ENCODE measurements around the gene MEG3.

MEG3 gene

GRCh38 chr14:100864960-100865681, 39.2 kb downstream of the MEG3 start:
- DNase-seq (ENCODE audit: low spot score): no peak

GRCh38 chr14:100865682-100866591, 40.0 kb downstream of the MEG3 start:
- no peak for DNase-seq (ENCODE audit: low spot score)

- no peak for DNase-seq (ENCODE audit: low spot score)
Measured at GRCh38 chr14:100866666-100867630, 41.0 kb downstream of the MEG3 start.

GRCh38 chr14:100867631-100868315, 41.9 kb downstream of the MEG3 start:
- no peak for DNase-seq (ENCODE audit: low spot score)

DNA sequence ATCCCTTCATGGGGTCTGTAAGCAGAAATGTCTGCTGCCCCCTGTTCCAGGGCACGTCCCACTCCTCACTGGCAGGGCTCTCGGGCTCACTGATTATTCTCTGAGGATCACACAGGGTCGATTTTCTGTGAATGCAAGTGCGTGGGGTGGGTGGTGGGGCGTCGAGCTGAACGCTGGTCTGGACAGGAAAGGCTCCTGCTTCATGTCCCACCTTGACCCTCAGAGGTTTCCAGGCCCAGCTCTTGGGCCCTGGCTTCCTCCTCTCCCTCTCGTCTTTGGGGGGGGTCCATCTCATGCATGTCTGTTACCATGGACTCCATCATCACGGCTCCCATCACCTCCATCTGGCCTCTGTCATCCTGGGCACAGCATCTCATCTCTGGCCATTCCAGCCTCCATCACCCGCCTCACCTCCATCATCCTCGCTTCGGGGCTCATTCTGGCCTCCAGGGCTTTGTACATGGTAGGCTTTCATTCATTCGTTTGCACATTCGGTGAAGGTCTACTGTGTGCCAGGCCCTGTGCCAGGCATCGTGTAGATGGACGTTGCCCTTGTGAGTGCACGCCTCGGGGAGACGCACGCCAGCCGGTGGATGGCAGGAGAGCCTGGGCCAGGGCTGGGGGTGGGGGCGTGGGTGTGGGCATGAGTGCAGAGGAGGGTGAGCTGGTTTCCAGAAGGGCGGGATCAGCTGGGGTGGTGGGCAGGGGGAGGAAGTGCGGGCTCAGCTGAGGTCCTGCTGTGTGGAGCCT, 42.9 kb downstream of the MEG3 start:
- no peak for DNase-seq (ENCODE audit: low spot score)

DNA sequence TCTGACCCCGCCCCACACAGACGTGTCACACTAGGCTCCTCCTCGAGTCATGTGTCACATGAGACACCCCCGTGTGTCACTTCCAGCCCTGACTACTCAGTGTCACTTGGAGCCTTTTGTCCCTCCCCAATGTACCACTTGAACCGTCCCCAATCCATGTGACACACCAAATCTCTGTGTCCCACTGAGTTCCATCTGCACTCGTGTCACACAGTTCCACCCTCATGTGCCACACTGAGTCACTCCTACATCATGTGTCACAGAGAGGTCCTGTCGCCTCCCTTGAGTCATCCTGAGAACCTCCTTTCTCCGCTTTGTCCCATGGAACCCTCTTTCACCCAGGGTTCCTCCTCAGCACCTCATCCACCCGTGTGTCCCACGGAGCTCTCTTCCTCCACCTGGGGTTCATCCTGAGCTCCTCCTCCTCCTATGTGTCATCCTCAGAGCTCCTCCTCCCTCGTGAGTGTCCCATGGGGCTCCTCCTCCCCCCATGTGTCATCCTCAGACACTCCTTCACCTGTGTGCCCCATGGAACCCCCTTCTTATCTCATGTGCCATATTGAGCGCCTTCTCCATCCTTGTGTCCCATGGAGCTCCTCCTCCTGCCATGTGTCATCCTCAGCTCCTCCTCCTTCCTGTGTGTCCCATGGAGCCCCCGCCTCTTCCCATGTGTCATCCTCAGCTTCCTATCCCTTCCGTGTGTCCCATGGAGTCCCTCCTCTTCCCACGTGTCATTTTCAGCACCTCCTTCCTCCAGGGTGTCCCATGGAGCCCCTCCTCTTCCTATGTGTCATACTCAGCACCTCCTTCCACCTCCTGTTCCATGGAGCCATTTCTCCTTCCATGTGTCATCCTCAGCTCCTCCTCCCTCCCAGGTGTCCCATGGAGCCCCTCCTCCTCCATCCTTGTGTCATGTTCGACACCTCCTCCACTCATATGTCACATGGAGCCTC, 45.6 kb downstream of the MEG3 start:
- DNase-seq (ENCODE audit: low spot score): no peak

GRCh38 chr14:100872259-100873095, 46.6 kb downstream of the MEG3 start:
- no peak for DNase-seq (ENCODE audit: low spot score)

- no peak for DNase-seq (ENCODE audit: low spot score)
Measured at GRCh38 chr14:100873096-100873482, 47.2 kb downstream of the MEG3 start.

DNA sequence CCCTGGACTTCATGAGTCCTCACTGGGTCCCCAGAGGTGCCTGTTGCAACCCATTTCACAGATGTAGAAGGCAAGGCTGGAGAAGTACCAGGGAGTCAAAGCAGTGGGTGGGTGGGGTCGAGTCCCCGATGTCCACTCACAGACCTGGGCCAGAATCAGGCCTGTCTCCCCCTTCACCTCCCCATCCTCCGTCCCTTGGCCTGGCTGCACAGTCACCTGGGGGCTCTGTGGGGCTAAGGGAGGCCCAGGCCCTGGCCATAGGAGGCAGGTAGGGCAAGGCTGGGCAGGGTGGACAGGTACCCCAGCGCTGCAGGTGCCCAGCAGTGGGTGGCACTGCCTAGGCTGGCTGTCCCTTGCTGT, 48.1 kb downstream of the MEG3 start:
- no peak for DNase-seq (ENCODE audit: low spot score)

- DNase-seq (ENCODE audit: low spot score): no peak
Measured at GRCh38 chr14:100874411-100875091, 48.6 kb downstream of the MEG3 start.

GRCh38 chr14:100875126-100875525, 49.2 kb downstream of the MEG3 start:
- DNase-seq (ENCODE audit: low spot score): no peak

DNA sequence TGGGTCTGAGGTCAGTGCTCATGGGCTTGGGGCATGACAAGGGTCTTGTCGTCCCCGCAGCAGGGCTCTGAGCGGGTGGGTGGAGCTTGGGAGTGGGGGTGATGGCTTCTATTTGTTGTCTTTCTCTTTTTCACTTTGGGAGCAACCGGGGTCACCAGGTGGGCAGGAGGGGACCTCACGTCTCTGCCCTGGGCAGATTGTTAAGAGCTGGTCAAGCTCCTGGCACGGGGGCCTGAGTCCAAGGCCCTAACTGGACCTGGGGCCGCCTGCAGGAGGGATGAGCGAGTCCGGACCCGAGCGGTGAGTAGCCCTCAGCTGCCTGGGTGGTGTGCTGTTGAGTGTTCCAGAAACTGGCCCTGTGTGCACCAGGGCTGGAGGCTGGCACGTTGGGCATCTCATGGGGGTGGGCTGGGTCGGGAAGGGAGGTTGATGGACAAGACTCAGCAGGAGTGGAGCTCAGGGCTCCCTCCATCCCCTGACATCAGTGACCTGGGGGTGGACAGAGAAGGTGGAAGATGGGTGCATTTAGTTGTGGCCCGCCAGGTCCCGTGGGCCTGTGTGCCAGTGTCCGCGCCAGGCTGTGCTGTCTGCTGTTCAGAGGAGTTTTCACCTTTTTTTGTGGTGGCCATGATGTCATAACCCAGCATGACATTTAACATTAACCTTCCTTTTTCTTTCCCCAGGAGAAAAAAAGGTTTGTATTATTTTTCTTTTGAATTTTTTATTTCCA, 50.1 kb downstream of the MEG3 start:
- no peak for DNase-seq (ENCODE audit: low spot score)

- no peak for DNase-seq (ENCODE audit: low spot score)
Measured at GRCh38 chr14:100878271-100879146, 52.6 kb downstream of the MEG3 start.

- no peak for DNase-seq (ENCODE audit: low spot score)
Measured at GRCh38 chr14:100879194-100879593, 53.3 kb downstream of the MEG3 start.

GRCh38 chr14:100879782-100880181, 53.9 kb downstream of the MEG3 start:
- no peak for DNase-seq (ENCODE audit: low spot score)

DNA sequence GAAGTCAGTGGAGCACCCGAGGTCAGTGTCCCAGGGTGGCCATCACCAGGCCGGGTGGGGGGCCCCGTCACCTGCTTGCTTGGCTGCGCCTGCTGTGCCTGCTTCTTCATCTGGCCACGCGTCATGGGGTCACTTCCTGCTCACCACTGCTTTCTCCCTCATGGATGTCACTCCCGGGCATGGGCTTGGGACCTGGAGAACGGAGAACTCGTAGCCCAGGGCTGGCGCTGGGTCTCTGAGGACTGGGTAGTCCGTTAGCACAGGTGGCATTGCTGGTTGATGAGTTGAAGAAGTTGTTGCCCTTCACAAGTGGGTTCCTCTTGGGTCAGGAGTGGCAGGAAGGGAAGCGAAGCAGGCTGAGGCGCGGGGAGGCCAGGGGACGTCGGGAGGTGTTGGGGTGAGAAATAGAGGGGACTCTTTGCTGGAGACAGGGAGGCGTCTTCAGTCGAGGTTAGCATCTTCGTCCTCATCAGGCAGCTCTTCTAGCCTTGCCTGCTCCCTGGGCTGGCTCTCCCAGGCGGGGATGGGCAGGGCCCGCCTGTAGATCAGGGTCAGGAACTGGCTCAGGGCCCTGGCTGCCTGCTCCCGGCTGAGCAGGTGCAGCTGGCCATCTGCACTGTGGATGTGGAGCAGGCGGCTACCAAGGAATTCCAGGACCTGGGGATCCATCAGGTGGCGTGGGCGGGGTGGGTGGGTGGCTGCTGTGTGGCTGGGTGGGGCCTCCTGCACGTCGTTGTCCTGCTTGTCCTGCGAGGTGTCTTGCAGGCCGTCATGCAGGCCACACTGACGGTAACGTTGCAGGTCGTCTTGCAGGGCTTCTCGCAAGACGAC, 54.6 kb downstream of the MEG3 start:
- no peak for DNase-seq (ENCODE audit: low spot score)
